Spinal cord (tissue), 10 donors: ENCODE data around the gene TMEM132D. TPM values are rescaled to one million over a fixed set of nuclear protein-coding genes. Genes with fewer than 3 reads are reported as not detected.

Source experiments
- DNase-seq, 6 donors: peaks; one replicate each; pipeline versions ENCODE4 v3.0.0 to v3.0.0-alpha.2; 2013 to 2015; ENCODE audit warnings: low spot score in 6 of 6, low read depth in 4 of 6
- H3K27ac ChIP-seq: one replicate; pipeline ENCODE4 v1.5.1; 2013; ENCODE audit warnings: low read depth, low read length, control low read depth
- H3K27me3 ChIP-seq: one replicate; pipeline ENCODE4 v1.6.1; 2013; ENCODE audit warnings: low read length; ENCODE audit not compliant: control insufficient read depth, insufficient read depth
- H3K36me3 ChIP-seq: one replicate; pipeline ENCODE4 v1.6.1; 2013; ENCODE audit warnings: low read length; ENCODE audit not compliant: control insufficient read depth, insufficient read depth
- H3K4me1 ChIP-seq: one replicate; pipeline ENCODE4 v1.6.1; 2013; ENCODE audit warnings: low read length; ENCODE audit not compliant: control insufficient read depth, insufficient read depth
- H3K4me3 ChIP-seq: one replicate; pipeline ENCODE4 v1.5.1; 2013; ENCODE audit warnings: low read depth, low read length, control low read depth
- H3K9me3 ChIP-seq: one replicate; pipeline ENCODE4 v1.6.1; 2013; ENCODE audit warnings: low read length; ENCODE audit not compliant: control insufficient read depth, insufficient read depth
- WGBS: methylation state at CpG from one replicate; pipeline ENCODE4 v1.1.5; 2013; ENCODE audit warnings: missing lambda C conversion rate; ENCODE audit not compliant: insufficient coverage; 5-methylcytosine and 5-hydroxymethylcytosine counted together
- polyA plus RNA-seq, 2 donors: library from polyadenylated mRNA; unstranded; fragments of 120-200 nt; gene quantifications; one replicate each; pipeline ENCODE4 v1.2.1, GENCODE V29; 2013; ENCODE audit not compliant: insufficient read length in 2 of 2
- total RNA-seq, 2 donors: library from RNA; depleted of rRNA in 1 of 2; stranded (reverse); fragments of 120-200 nt in 1 of 2; fragments of >200 nt in 1 of 2; gene quantifications; one replicate each; pipeline versions ENCODE4 v1.2.3 to v1.2.4, GENCODE V29; 2013 to 2014
- donor health status: healthy.

TMEM132D gene
- total and polyA plus RNA-seq, 4 donors: 4.7 to 15.7 (median 12.6) TPM

- WGBS: 100% methylated on average over 1 of the region's 4 CpGs
- H3K9me3 ChIP-seq: no peaks in the 10 kb centered on the region
- no peak overlapping the region for H3K27ac ChIP-seq
- H3K4me3 ChIP-seq: no peak overlapping the region
- H3K27me3 ChIP-seq: no peaks in the 10 kb centered on the region
- H3K4me1 ChIP-seq: no peaks in the 10 kb centered on the region
- no peak for DNase-seq
- no peaks in the 10 kb centered on the region for H3K36me3 ChIP-seq
Measured at GRCh38 chr12:129622566-129622965, 281.3 kb downstream of the TMEM132D start.

DNA sequence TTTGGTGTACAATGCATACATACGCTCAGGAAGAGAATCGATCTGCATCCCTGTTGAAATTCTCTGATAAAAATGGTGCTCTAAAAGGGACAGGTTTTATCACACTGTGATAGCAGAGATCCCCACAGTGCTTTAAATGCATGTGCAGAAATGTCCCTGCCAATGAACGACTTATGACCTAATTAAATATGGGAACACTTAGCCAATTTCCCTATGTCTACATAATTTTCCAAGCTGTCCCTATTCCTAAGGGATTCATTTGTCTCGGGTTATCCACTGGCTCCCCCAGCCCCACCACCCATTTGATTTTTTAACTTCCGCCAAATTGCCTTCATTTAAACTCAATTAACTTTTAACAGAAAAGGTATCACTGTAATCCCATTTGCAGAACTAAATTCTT, 284.6 kb downstream of the TMEM132D start:
- Histone ChIP-seq H3K4me3 (no peak overlapping the region), H3K9me3 (no peaks in the 10 kb centered on the region), H3K4me1 (no peaks in the 10 kb centered on the region), H3K27ac (no peak overlapping the region), H3K27me3 (no peaks in the 10 kb centered on the region), H3K36me3 (no peaks in the 10 kb centered on the region)
- WGBS: 71% methylated on average over 4 of the region's 5 CpGs
- DNase-seq: peak in 1 of 6 donors; percentile 69

- Histone ChIP-seq H3K27ac (no peak overlapping the region), H3K4me3 (no peak overlapping the region), H3K27me3 (no peaks in the 10 kb centered on the region), H3K9me3 (no peaks in the 10 kb centered on the region), H3K4me1 (no peaks in the 10 kb centered on the region), H3K36me3 (no peaks in the 10 kb centered on the region)
- DNase-seq: no peak
- WGBS: 79% methylated on average over 5 of the region's 7 CpGs
Measured at GRCh38 chr12:129617849-129618248, 286.0 kb downstream of the TMEM132D start.

DNA sequence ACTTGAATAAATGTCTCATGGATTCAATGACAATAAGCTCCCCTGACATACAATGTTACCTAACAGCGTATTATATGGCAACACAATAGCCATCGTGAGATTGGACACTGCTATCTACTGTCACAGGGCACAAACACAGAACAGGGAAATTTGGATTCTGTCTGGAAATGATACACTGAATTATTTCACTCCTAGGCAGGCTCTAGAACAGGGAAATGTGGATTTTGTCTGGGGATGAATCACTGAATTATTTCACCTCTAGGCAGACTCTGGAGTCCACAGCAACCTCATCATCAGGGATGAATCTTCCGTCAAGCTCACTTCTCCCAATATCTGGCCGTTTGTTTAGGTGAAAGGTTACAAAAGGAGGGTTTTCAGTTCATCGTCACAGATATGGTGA, 288.8 kb downstream of the TMEM132D start:
- no CpG with 5 or more reads among the region's 5 CpGs for WGBS
- no peaks in the 10 kb centered on the region for H3K36me3 ChIP-seq
- no peaks in the 10 kb centered on the region for H3K9me3 ChIP-seq
- H3K4me1 ChIP-seq: no peaks in the 10 kb centered on the region
- H3K27me3 ChIP-seq: no peaks in the 10 kb centered on the region
- DNase-seq: no peak
- H3K4me3 ChIP-seq: no peak overlapping the region
- H3K27ac ChIP-seq: no peak overlapping the region

DNA sequence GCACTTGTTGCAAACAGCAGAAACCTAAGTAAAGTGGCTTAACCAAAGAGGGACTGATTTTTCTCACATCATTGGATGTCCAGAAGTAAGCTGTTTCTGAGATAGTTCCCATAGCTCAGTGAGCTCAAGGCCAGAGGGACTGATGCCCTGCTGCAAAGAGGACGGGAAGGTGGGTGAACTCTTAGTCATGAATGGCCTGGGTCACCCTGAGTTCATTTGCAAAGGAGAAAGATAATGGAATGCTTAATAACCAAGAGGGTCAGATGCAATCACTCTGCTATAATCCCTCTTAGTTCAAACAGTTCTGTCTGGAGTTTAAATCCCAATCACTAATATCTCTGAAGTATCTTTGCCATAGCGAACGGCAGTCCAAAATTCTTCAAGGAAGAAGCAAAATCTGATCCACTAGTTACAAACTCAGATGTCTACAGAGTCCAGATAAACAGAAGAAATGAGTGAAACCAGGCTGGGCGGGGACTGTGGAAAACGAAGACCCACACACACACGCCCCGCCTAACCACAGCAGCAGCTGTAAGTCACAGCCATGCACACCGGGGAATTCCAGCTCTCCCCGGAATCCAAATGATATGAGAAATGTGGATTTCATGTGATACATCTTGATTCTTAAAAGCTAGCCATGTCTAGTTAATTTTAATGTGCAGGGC, 289.5 kb downstream of the TMEM132D start:
- H3K9me3 ChIP-seq: no peaks in the 10 kb centered on the region
- H3K27ac ChIP-seq: no peak overlapping the region
- DNase-seq: no peak
- H3K4me1 ChIP-seq: no peaks in the 10 kb centered on the region
- WGBS: 87% methylated on average over 3 of the region's 9 CpGs
- no peaks in the 10 kb centered on the region for H3K27me3 ChIP-seq
- no peaks in the 10 kb centered on the region for H3K36me3 ChIP-seq
- no peak overlapping the region for H3K4me3 ChIP-seq

DNA sequence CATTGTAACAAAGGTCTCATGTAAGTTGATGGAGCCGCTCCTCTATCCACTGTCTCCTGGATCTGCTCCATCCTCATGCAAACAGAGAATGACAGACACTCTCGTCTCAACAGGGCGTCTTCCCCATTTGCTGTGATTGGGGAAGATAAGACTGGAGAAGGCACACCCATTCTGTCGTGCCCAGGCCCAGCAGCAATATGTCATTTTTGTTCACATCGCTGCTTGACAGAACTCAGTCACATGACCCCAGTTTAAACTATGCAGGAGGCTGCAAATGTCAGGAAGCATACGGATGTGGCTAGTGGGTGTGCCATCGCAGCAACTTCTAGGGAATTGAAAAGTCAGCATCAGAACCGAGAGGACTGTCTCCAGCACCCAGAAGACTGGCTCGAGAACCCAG, 290.5 kb downstream of the TMEM132D start:
- 92% methylated on average over 5 of the region's 9 CpGs for WGBS
- Histone ChIP-seq H3K4me1 (no peaks in the 10 kb centered on the region), H3K27me3 (no peaks in the 10 kb centered on the region), H3K9me3 (no peaks in the 10 kb centered on the region), H3K27ac (no peak overlapping the region), H3K36me3 (no peaks in the 10 kb centered on the region), H3K4me3 (no peak overlapping the region)
- DNase-seq: no peak

- H3K4me1 ChIP-seq: peaks cover 3% of the 10 kb centered on the region
- no peaks in the 10 kb centered on the region for H3K36me3 ChIP-seq
- no peak overlapping the region for H3K27ac ChIP-seq
- WGBS: 68% methylated on average over 4 of the region's 5 CpGs
- H3K27me3 ChIP-seq: no peaks in the 10 kb centered on the region
- no peak overlapping the region for H3K4me3 ChIP-seq
- peak in 1 of 6 donors; percentile 51 for DNase-seq
- no peaks in the 10 kb centered on the region for H3K9me3 ChIP-seq
Measured at GRCh38 chr12:129610601-129611120, 293.2 kb downstream of the TMEM132D start.

DNA sequence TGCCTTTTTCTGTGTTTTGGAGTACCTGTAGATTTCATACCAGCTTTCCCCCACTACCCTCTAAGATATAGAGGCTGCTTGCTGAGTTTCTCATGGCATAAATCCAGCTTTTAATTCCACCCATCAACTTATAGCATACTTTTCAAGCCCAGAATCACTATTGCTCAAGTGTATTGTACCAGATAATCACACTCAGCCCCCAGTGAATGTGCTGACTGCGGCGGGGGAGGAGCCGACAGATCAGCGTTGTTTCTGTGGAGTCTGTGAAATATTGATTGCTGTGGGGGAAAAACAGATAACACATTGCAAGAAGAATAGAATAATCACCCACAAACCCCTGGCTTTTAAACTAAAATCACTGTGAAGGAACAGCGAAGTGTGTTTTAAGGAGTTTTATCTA, 296.1 kb downstream of the TMEM132D start:
- Histone ChIP-seq H3K9me3 (no peaks in the 10 kb centered on the region), H3K36me3 (no peaks in the 10 kb centered on the region), H3K27me3 (no peaks in the 10 kb centered on the region), H3K4me3 (no peak overlapping the region), H3K4me1 (peaks cover 3% of the 10 kb centered on the region), H3K27ac (no peak overlapping the region)
- DNase-seq: peak in 1 of 6 donors; percentile 39
- WGBS: no CpG with 5 or more reads among the region's 5 CpGs

DNA sequence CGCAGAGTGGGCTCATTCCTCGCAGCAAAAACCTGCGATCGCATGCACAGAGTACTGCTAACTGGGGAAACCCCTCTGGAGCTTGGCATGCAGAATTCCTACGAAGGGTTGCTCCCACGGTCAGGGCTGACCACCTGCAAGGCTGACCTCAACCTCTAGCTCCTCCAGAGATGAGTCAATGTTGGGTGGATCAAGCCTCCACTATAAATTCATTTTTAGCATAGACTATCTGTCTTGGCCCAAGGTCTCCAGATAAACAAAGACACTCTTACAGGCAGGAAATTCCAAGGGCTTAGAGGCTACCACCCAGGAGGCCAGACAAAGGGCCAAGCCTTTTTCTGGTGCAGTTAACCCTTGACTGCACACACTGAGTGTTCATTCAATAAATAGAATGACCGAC, 296.5 kb downstream of the TMEM132D start:
- WGBS: 26% methylated on average over 3 of the region's 7 CpGs
- Histone ChIP-seq H3K27ac (no peak overlapping the region), H3K36me3 (no peaks in the 10 kb centered on the region), H3K27me3 (no peaks in the 10 kb centered on the region), H3K4me1 (peaks cover 3% of the 10 kb centered on the region), H3K9me3 (no peaks in the 10 kb centered on the region), H3K4me3 (no peak overlapping the region)
- peak in 1 of 6 donors; percentile 60 for DNase-seq

GRCh38 chr12:129606239-129606638, 297.6 kb downstream of the TMEM132D start:
- WGBS: 90% methylated on average over 7 of the region's 7 CpGs
- no peaks in the 10 kb centered on the region for H3K27me3 ChIP-seq
- no peak for DNase-seq
- H3K4me3 ChIP-seq: no peak overlapping the region
- H3K4me1 ChIP-seq: peaks cover 3% of the 10 kb centered on the region
- no peaks in the 10 kb centered on the region for H3K36me3 ChIP-seq
- H3K9me3 ChIP-seq: no peaks in the 10 kb centered on the region
- H3K27ac ChIP-seq: no peak overlapping the region
